WTC11 (cell line): ENCODE results near the gene GPRIN3. TPM values are rescaled to one million over a fixed set of nuclear protein-coding genes. Genes with fewer than 3 reads are reported as not detected.

Experiments
- ATAC-seq: fragments of 200-7000 bp; cut with Tn5 transposase; 2 replicates; pipeline ENCODE4 v1.10.0; 2021; ENCODE audit warnings: mild to moderate bottlenecking, moderate library complexity
- CTCF ChIA-PET: fragments of 300-600 bp; sonication (Branson Sonifier 250); formaldehyde crosslinking; loops from one replicate; lab custom pipeline; 2021; ENCODE audit warnings: antibody characterized with exemption; lab: Charles Lee
- POLR2A ChIA-PET: fragments of 350-600 bp; sonication (Branson Sonifier 250); formaldehyde crosslinking; loops from one replicate; lab custom pipeline; 2021; ENCODE audit warnings: antibody characterized with exemption; lab: Charles Lee
- DNase-seq: peaks from one replicate; pipeline ENCODE4 v3.0.0; 2021; ENCODE audit warnings: low spot score
- H3K27ac Mint-ChIP-seq: 2 replicates; pipeline ENCODE4 v1.8.0; 2021; ENCODE audit warnings: mixed read lengths
- H3K27me3 Mint-ChIP-seq: 2 replicates; pipeline ENCODE4 v1.8.0; 2021; ENCODE audit warnings: low read depth, mild to moderate bottlenecking, moderate library complexity, mixed read lengths
- H3K36me3 Mint-ChIP-seq: 2 replicates; pipeline ENCODE4 v1.8.0; 2021; ENCODE audit warnings: mixed read lengths
- H3K4me1 Mint-ChIP-seq: 2 replicates; pipeline ENCODE4 v1.8.0; 2022; ENCODE audit warnings: mixed read lengths
- H3K4me3 Mint-ChIP-seq: 2 replicates; pipeline ENCODE4 v1.8.0; 2021; ENCODE audit warnings: mild to moderate bottlenecking, moderate library complexity, mixed read lengths
- H3K9me3 Mint-ChIP-seq: 2 replicates; pipeline ENCODE4 v1.8.0; 2021; ENCODE audit warnings: mixed read lengths
- CBFB ChIP-seq: sonication (generic); formaldehyde crosslinking; IDR thresholded peaks from 2 replicates; pipeline ENCODE4 v1.8.1; 2022; ENCODE audit warnings: mild to moderate bottlenecking, low read depth, missing genetic modification reagents
- CREB1 ChIP-seq: sonication (generic); formaldehyde crosslinking; IDR thresholded peaks from 2 replicates; pipeline ENCODE4 v1.8.0; 2023; ENCODE audit warnings: mild to moderate bottlenecking, missing genetic modification reagents
- FOXJ3 ChIP-seq: sonication (generic); formaldehyde crosslinking; IDR thresholded peaks from 2 replicates; pipeline ENCODE4 v1.9.0; 2021; ENCODE audit warnings: missing genetic modification reagents, mild to moderate bottlenecking, borderline replicate concordance
- FOXK1 ChIP-seq: sonication (generic); formaldehyde crosslinking; IDR thresholded peaks from 2 replicates; pipeline ENCODE4 v1.8.0; 2022; ENCODE audit warnings: mild to moderate bottlenecking, moderate library complexity, missing genetic modification reagents
- FOXP4 ChIP-seq: sonication (generic); formaldehyde crosslinking; IDR thresholded peaks from 2 replicates; pipeline ENCODE4 v1.8.0; 2022; ENCODE audit warnings: mild to moderate bottlenecking, missing genetic modification reagents
- GABPB1 ChIP-seq: sonication (generic); formaldehyde crosslinking; IDR thresholded peaks from 2 replicates; pipeline ENCODE4 v1.8.1; 2023; ENCODE audit warnings: mild to moderate bottlenecking, missing genetic modification reagents
- HMGXB4 ChIP-seq: sonication (generic); formaldehyde crosslinking; IDR thresholded peaks from 2 replicates; pipeline ENCODE4 v1.8.1; 2023; ENCODE audit warnings: mild to moderate bottlenecking, moderate library complexity, missing genetic modification reagents
- IRF2 ChIP-seq: sonication (generic); formaldehyde crosslinking; IDR thresholded peaks from 2 replicates; pipeline ENCODE4 v1.8.0; 2022; ENCODE audit warnings: low read depth, missing genetic modification reagents, borderline replicate concordance
- JUN ChIP-seq: sonication (generic); formaldehyde crosslinking; IDR thresholded peaks from 2 replicates; pipeline ENCODE4 v1.8.0; 2023; ENCODE audit warnings: mild to moderate bottlenecking, missing genetic modification reagents
- MAX ChIP-seq: sonication (generic); formaldehyde crosslinking; IDR thresholded peaks from 2 replicates; pipeline ENCODE4 v1.8.0; 2022; ENCODE audit warnings: mild to moderate bottlenecking, missing genetic modification reagents
- MXD4 ChIP-seq: fragments of 250-450 bp; sonication (Bioruptor Pico); IDR thresholded peaks from 2 replicates; pipeline ENCODE4 v1.8.0; 2021; ENCODE audit warnings: mild to moderate bottlenecking, moderate library complexity, borderline replicate concordance
- NR1H2 ChIP-seq: sonication (generic); formaldehyde crosslinking; IDR thresholded peaks from 2 replicates; pipeline ENCODE4 v1.9.0; 2021; ENCODE audit warnings: mild to moderate bottlenecking, moderate library complexity, missing genetic modification reagents
- PRDM15 ChIP-seq: sonication (generic); formaldehyde crosslinking; IDR thresholded peaks from 2 replicates; pipeline ENCODE4 v1.8.0; 2022; ENCODE audit warnings: missing genetic modification reagents
- PREB ChIP-seq: sonication (generic); formaldehyde crosslinking; IDR thresholded peaks from 2 replicates; pipeline ENCODE4 v1.8.1; 2022; ENCODE audit warnings: mild to moderate bottlenecking, missing genetic modification reagents, moderate library complexity, borderline replicate concordance
- SMAD3 ChIP-seq: sonication (generic); formaldehyde crosslinking; IDR thresholded peaks from 2 replicates; pipeline ENCODE4 v1.8.0; 2022; ENCODE audit warnings: missing genetic modification reagents, mild to moderate bottlenecking, borderline replicate concordance
- SOX15 ChIP-seq: fragments of 250-450 bp; sonication (Bioruptor Pico); IDR thresholded peaks from 2 replicates; pipeline ENCODE4 v1.9.0; 2021; ENCODE audit warnings: mild to moderate bottlenecking
- TCF7 ChIP-seq: sonication (generic); formaldehyde crosslinking; IDR thresholded peaks from 2 replicates; pipeline ENCODE4 v1.8.0; 2022; ENCODE audit warnings: mild to moderate bottlenecking, low read depth, missing genetic modification reagents, moderate library complexity
- TP53 ChIP-seq: sonication (generic); formaldehyde crosslinking; IDR thresholded peaks from 2 replicates; pipeline ENCODE4 v1.8.1; 2023; ENCODE audit warnings: mild to moderate bottlenecking, missing genetic modification reagents
- ZBTB21 ChIP-seq: sonication (generic); formaldehyde crosslinking; IDR thresholded peaks from 2 replicates; pipeline ENCODE4 v1.8.1; 2023; ENCODE audit warnings: mild to moderate bottlenecking, missing genetic modification reagents, borderline replicate concordance
- ZMAT4 ChIP-seq: fragments of 250-450 bp; sonication (Bioruptor Pico); IDR thresholded peaks from 2 replicates; pipeline ENCODE4 v1.9.0; 2021; ENCODE audit warnings: mild to moderate bottlenecking
- ZNF396 ChIP-seq: fragments of 250-450 bp; sonication (Bioruptor Pico); IDR thresholded peaks from 2 replicates; pipeline ENCODE4 v1.8.0; 2021; ENCODE audit warnings: mild to moderate bottlenecking, moderate library complexity, borderline replicate concordance
- ZNF416 ChIP-seq: fragments of 250-450 bp; sonication (Bioruptor Pico); IDR thresholded peaks from 2 replicates; pipeline ENCODE4 v1.9.0; 2021; ENCODE audit warnings: mild to moderate bottlenecking, inconsistent platforms
- total RNA-seq: library from RNA; stranded (reverse); gene quantifications from 3 replicates; pipeline ENCODE4 v1.2.3, GENCODE V29; 2021

Gene GPRIN3
- total RNA-seq, 1 experiment from 2014 or later = 2.0 TPM

- TF ChIP-seq PRDM15 (CRISPR knock-in tag) (peak; percentile 75), PREB (no peak), ZMAT4 (CRISPR knock-in tag) (no peak), TP53 (CRISPR knock-in tag) (no peak), CREB1 (CRISPR knock-in tag) (no peak), SMAD3 (0 out of 2 replicates have a peak, but pooled peaks have one; percentile 12)
- TF ChIP-seq, all 79 proteins: peak for 9
Measured at GRCh38 chr4:89307446-89308160, at the start of gene GPRIN3 (continued).

GRCh38 chr4:89357340-89357739 is 49.7 kb upstream of the GPRIN3 start:
- H3K4me3 Mint-ChIP-seq = no peak overlapping the region
- ATAC-seq (no peak), DNase-seq (no peak)
- no peak for TF ChIP-seq PRDM15 (CRISPR knock-in tag)
- TF ChIP-seq ZNF396 (CRISPR knock-in tag) = no peak
- no peak for TF ChIP-seq MAX (CRISPR knock-in tag)
- no peak for TF ChIP-seq SOX15
- TF ChIP-seq GABPB1 (CRISPR knock-in tag) = no peak
- TF ChIP-seq CBFB (CRISPR knock-in tag) = no peak
- no peak for TF ChIP-seq FOXP4 (CRISPR knock-in tag)
- no peak for TF ChIP-seq HMGXB4 (CRISPR knock-in tag)
- TF ChIP-seq TCF7 (CRISPR knock-in tag) = no peak
- TF ChIP-seq MXD4 (CRISPR knock-in tag) = no peak
- no peak for TF ChIP-seq JUN (CRISPR knock-in tag)
- TF ChIP-seq NR1H2 (CRISPR knock-in tag) = no peak
- TF ChIP-seq ZNF416 (CRISPR knock-in tag) = no peak
- no peak for TF ChIP-seq FOXJ3 (CRISPR knock-in tag)
- no peak for TF ChIP-seq IRF2 (CRISPR knock-in tag)
- no peak for TF ChIP-seq FOXK1 (CRISPR knock-in tag)
- TF ChIP-seq ZBTB21 (CRISPR knock-in tag) = no peak
- H3K36me3 Mint-ChIP-seq = no peaks in the 10 kb centered on the region
- no peaks in the 10 kb centered on the region for H3K9me3 Mint-ChIP-seq
- no peaks in the 10 kb centered on the region for H3K4me1 Mint-ChIP-seq
- POLR2A ChIA-PET = no interaction called here
- H3K27ac Mint-ChIP-seq = no peak overlapping the region
- peaks cover 21% of the 10 kb centered on the region for H3K27me3 Mint-ChIP-seq
- CTCF ChIA-PET = no interaction called here
